Endothelial cell (in vitro differentiated cells): ENCODE results near the gene STEEP1. TPM values are rescaled to one million over a fixed set of nuclear protein-coding genes. Genes with fewer than 3 reads are reported as not detected.

Experiments
- DNase-seq: peaks from one replicate; pipeline ENCODE4 v3.0.0; 2021; ENCODE audit warnings: low spot score
- H3K27ac Mint-ChIP-seq: one replicate; pipeline ENCODE4 v1.8.0; 2021; ENCODE audit warnings: mixed read lengths, inconsistent platforms; ENCODE audit not compliant: unreplicated experiment
- H3K27me3 Mint-ChIP-seq: one replicate; pipeline ENCODE4 v1.8.0; 2021; ENCODE audit warnings: mild to moderate bottlenecking, moderate library complexity, mixed read lengths, inconsistent platforms; ENCODE audit not compliant: unreplicated experiment
- H3K36me3 Mint-ChIP-seq: one replicate; pipeline ENCODE4 v1.8.0; 2021; ENCODE audit warnings: mild to moderate bottlenecking, low read depth, mixed read lengths, inconsistent platforms; ENCODE audit not compliant: unreplicated experiment
- H3K4me1 Mint-ChIP-seq: one replicate; pipeline ENCODE4 v1.8.0; 2021; ENCODE audit warnings: mild to moderate bottlenecking, mixed read lengths, inconsistent platforms; ENCODE audit not compliant: unreplicated experiment
- H3K4me3 Mint-ChIP-seq: one replicate; pipeline ENCODE4 v1.8.0; 2021; ENCODE audit warnings: mild to moderate bottlenecking, mixed read lengths, inconsistent platforms; ENCODE audit not compliant: unreplicated experiment
- H3K9me3 Mint-ChIP-seq: one replicate; pipeline ENCODE4 v1.8.0; 2021; ENCODE audit warnings: mixed read lengths, inconsistent platforms; ENCODE audit not compliant: unreplicated experiment
- total RNA-seq: library from RNA; stranded (reverse); fragmentation: NEBNext Ultra II Directional; extraction: Animal tissue kit (Norgen Biotek cat#: 25700); gene quantifications from one replicate; pipeline ENCODE4 v1.2.1, GENCODE V29; 2021; ENCODE audit not compliant: unreplicated experiment
- TF ChIP-seq, protein P1 (sequence below): fragments of 200-600 bp; sonication (generic); IDR thresholded peaks from one replicate; pipeline ENCODE4 v1.5.0; 2021; ENCODE audit warnings: antibody characterized with exemption; ENCODE audit not compliant: unreplicated experiment

The STEEP1 gene
- total RNA-seq, 1 donor from 2014 or later: 24.2 TPM

- no peaks in the 10 kb centered on the region for H3K9me3 Mint-ChIP-seq
- peaks cover 2% of the 10 kb centered on the region for H3K4me1 Mint-ChIP-seq
- peak overlapping the region; percentile 80 for H3K27ac Mint-ChIP-seq
- H3K4me3 Mint-ChIP-seq: no peak overlapping the region
- no peaks in the 10 kb centered on the region for H3K27me3 Mint-ChIP-seq
- no peaks in the 10 kb centered on the region for H3K36me3 Mint-ChIP-seq
- peak; percentile 12 for DNase-seq
- TF ChIP-seq, protein P1, sequence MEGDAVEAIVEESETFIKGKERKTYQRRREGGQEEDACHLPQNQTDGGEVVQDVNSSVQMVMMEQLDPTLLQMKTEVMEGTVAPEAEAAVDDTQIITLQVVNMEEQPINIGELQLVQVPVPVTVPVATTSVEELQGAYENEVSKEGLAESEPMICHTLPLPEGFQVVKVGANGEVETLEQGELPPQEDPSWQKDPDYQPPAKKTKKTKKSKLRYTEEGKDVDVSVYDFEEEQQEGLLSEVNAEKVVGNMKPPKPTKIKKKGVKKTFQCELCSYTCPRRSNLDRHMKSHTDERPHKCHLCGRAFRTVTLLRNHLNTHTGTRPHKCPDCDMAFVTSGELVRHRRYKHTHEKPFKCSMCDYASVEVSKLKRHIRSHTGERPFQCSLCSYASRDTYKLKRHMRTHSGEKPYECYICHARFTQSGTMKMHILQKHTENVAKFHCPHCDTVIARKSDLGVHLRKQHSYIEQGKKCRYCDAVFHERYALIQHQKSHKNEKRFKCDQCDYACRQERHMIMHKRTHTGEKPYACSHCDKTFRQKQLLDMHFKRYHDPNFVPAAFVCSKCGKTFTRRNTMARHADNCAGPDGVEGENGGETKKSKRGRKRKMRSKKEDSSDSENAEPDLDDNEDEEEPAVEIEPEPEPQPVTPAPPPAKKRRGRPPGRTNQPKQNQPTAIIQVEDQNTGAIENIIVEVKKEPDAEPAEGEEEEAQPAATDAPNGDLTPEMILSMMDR: no peak
Observed at GRCh38 chrX:119539872-119540271, 25.3 kb downstream of the STEEP1 start.

GRCh38 chrX:119537487-119537886, 27.7 kb downstream of the STEEP1 start:
- DNase-seq: no peak
- no peak overlapping the region for H3K4me3 Mint-ChIP-seq
- TF ChIP-seq, protein P1: no peak
- no peaks in the 10 kb centered on the region for H3K27me3 Mint-ChIP-seq
- no peaks in the 10 kb centered on the region for H3K36me3 Mint-ChIP-seq
- no peak overlapping the region for H3K27ac Mint-ChIP-seq
- no peaks in the 10 kb centered on the region for H3K9me3 Mint-ChIP-seq
- peaks cover 6% of the 10 kb centered on the region for H3K4me1 Mint-ChIP-seq

DNA sequence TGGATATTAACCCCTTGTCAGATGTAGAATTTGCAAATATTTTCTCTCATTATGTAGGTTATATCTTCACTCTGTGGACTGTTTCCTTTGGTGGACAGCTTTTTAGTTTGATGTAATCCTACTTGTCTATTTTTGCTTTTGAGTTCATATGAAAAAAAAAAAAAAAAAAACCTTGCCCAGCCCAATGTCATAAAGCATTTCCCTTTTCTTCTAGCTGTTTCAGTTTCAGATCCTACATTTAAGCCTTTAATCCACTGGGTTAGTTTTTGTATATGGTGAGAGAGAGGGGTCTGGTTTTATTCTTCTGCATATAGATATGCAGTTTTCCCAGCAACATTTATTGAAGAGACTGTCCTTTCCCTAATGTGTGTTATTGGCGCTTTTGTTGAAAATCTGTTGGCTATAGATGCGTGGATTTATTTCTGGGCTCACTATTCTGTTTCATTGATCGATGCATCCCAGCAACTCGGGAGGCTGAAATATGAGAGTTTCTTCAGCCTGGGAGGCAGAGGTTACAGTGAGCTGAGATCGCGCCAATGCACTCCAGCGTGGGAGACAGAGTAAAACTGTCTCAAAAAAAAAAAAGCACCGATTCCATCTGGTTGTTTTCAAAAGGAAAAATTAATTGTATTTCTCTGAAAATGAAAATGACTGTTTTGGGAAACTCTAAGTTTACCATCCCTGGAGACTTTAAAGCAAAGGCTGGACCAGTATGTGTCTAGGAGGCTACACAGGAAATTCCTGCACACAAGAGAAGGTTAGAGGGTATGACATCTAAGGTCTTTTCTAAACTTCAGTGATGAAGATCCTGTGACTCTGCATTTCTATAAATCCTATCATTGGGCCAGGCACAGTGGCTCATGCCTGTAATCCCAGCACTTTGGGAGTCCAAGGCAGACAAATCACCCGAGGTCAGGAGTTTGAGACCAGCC, 35.6 kb downstream of the STEEP1 start:
- Mint-ChIP-seq H3K36me3 (no peaks in the 10 kb centered on the region), H3K4me1 (peaks cover 19% of the 10 kb centered on the region), H3K27me3 (peaks cover 3% of the 10 kb centered on the region), H3K9me3 (no peaks in the 10 kb centered on the region), H3K4me3 (no peak overlapping the region), H3K27ac (no peak overlapping the region)
- no peak for DNase-seq
- TF ChIP-seq, protein P1: no peak

- no peak overlapping the region for H3K27ac Mint-ChIP-seq
- no peaks in the 10 kb centered on the region for H3K4me1 Mint-ChIP-seq
- TF ChIP-seq, protein P1: no peak
- no peak for DNase-seq
- no peaks in the 10 kb centered on the region for H3K36me3 Mint-ChIP-seq
- no peak overlapping the region for H3K4me3 Mint-ChIP-seq
- H3K9me3 Mint-ChIP-seq: no peaks in the 10 kb centered on the region
- H3K27me3 Mint-ChIP-seq: no peaks in the 10 kb centered on the region
Observed at GRCh38 chrX:119523664-119524184, 41.5 kb downstream of the STEEP1 start.

DNA sequence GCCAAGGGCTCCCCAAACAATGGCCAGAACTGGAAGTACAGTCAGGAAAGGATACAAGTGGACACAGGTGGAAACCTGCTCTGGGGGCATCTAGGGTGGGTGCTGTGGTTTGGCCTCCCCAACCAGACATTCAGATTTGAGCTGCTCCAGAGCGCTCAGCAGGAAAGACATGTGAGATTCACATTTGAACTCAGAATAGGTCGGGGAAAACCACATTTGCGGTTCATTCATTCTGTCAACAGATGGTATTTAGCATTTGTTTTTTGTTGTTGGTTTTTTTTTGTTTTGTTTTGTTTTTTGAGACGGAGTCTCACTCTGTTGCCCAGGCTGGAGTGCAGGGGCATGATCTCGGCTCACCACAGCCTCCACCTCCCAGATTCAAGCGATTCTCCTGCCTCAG, 44.0 kb downstream of the STEEP1 start:
- DNase-seq: no peak
- Mint-ChIP-seq H3K27me3 (no peaks in the 10 kb centered on the region), H3K4me1 (no peaks in the 10 kb centered on the region), H3K27ac (no peak overlapping the region), H3K4me3 (no peak overlapping the region), H3K36me3 (no peaks in the 10 kb centered on the region), H3K9me3 (no peaks in the 10 kb centered on the region)
- TF ChIP-seq, protein P1: no peak
